ENCODE measurements around the gene ZNF442.
"Not testable (repeated sequence)": the region's sequence is repeated elsewhere in the genome, so short reads cannot be mapped to it uniquely, and the experiment has no call there.

ZNF442 gene

GRCh38 chr19:12365236-12366162, at the start of gene ZNF442:
ZNF442 (minus strand) TSS chr19:12365683; CDS start chr19:12363631, 2,052 bp downstream.
- peak; percentile 100 for DNase-seq

- DNase-seq: no peak
These were observed 46.4 kb upstream of the ZNF442 start for GRCh38 chr19:12411893-12412292.

- peak; percentile 98 for DNase-seq
These were observed 35.4 kb upstream of the ZNF442 start, which contains the start of gene ZNF799 for GRCh38 chr19:12400633-12401502. ZNF799 (minus strand) TSS chr19:12401271; CDS start chr19:12401070, 201 bp downstream.

- peak; percentile 36 for DNase-seq
These were observed 34.6 kb upstream of the ZNF442 start for GRCh38 chr19:12399901-12400632.

GRCh38 chr19:12391148-12391547, 25.7 kb upstream of the ZNF442 start:
- not testable (repeated sequence) for DNase-seq

GRCh38 chr19:12386365-12386764, 20.9 kb upstream of the ZNF442 start:
- DNase-seq: not testable (repeated sequence)

- no peak for DNase-seq
These were observed 14.9 kb upstream of the ZNF442 start for GRCh38 chr19:12380444-12380737.

- no peak for DNase-seq
These were observed 14.4 kb upstream of the ZNF442 start for GRCh38 chr19:12379732-12380443.

- no peak for DNase-seq
These were observed 8.5 kb upstream of the ZNF442 start for GRCh38 chr19:12374026-12374425.

- peak; percentile 42 for DNase-seq
These were observed 870 bp downstream of the ZNF442 start for GRCh38 chr19:12364391-12365235.

GRCh38 chr19:12362236-12362635, 3.2 kb downstream of the ZNF442 start:
- not testable (repeated sequence) for DNase-seq

GRCh38 chr19:12353375-12353774, 12.1 kb downstream of the ZNF442 start:
- no peak for DNase-seq

GRCh38 chr19:12350890-12351197, 14.6 kb downstream of the ZNF442 start:
- no peak for DNase-seq

GRCh38 chr19:12350185-12350889, 15.1 kb downstream of the ZNF442 start:
- no peak for DNase-seq

- no peak for DNase-seq
These were observed 18.6 kb downstream of the ZNF442 start for GRCh38 chr19:12346896-12347295.

GRCh38 chr19:12345197-12345596, 20.3 kb downstream of the ZNF442 start:
- DNase-seq: no peak

- DNase-seq: peak; percentile 99
These were observed 32.0 kb downstream of the ZNF442 start, which contains the start of gene ZNF563 for GRCh38 chr19:12333162-12334159. ZNF563 (minus strand) TSS chr19:12333633; CDS start chr19:12333482, 151 bp downstream.

- no peak for DNase-seq
These were observed 34.1 kb downstream of the ZNF442 start for GRCh38 chr19:12331211-12331941.

GRCh38 chr19:12330340-12330739, 35.1 kb downstream of the ZNF442 start:
- no peak for DNase-seq
